Measurements from ENCODE around the gene CAST. TPM values are rescaled to one million over a fixed set of nuclear protein-coding genes. Genes with fewer than 3 reads are reported as not detected.

CAST gene
- total and polyA plus RNA-seq, 8 donors = 54.0 to 458 (median 209) TPM

- Histone ChIP-seq H3K4me1 (peaks cover 0 to 45% (median 10%) of the 10 kb centered on the region in 4 donors), H3K27me3 (no peaks in the 10 kb centered on the region), H3K36me3 (peaks cover 0 to 6% (median 4%) of the 10 kb centered on the region in 4 donors), H3K9me3 (no peaks in the 10 kb centered on the region), H3K4me3 (no peak overlapping the region), H3K27ac (no peak overlapping the region)
- no peak for DNase-seq
- intact Hi-C loops (cut with DNase I; ENCODE audit: low total_unique reads) = no loop called here
- TF ChIP-seq EP300 (IDR thresholded peaks at IDR 0.05) = no peak
- 85 to 93% (median 87%) methylated on average over 1 of the region's 1 CpG for WGBS, 5 donors
Observed at GRCh38 chr5:96690861-96691260, 28.7 kb downstream of the CAST start.

DNA sequence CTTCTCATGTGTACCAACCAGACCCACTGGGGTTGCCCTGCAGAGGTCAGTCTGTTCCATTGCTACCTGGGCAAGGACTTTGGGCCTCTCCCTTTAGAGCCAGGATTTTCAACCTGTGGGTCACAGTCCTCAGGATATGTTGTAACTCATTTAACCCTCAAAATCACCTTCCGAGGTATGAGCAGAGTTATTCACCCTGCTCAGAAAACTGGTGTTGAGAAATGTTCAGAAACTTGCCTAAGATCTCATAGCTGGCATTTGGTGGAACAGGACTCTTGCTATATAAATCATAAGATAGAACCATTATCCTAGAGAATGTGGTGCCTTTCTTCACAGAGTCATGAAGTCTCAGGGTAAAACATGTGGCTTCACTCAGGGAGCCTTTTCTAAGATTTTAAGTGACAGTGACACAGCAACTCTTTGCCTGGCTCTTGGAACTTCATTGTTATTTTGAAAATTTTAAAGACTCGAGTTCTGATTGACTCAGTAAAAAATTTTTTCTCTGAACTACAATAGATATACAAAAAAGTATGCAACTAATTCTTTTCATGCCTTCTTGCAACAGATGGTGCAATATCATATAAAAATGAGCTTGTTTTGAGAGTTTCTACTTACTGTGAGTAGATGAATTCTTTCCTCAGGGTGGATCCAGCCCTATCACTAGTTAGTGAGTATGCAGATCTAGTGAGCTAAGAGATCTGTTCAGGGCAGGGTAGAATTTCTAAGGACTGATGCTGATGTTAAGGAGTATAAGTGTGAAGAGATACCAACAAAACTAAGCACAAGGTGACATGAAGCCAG lies 29.5 kb downstream of the CAST start:
- H3K27ac ChIP-seq = no peak overlapping the region
- 79 to 97% (median 89%) methylated on average over 2 of the region's 2 CpGs for WGBS, 5 donors

GRCh38 chr5:96692441-96692840 lies 30.3 kb downstream of the CAST start:
- intact Hi-C loops (cut with DNase I; ENCODE audit: low total_unique reads) = no loop called here
- no peak overlapping the region for H3K4me3 ChIP-seq
- H3K36me3 ChIP-seq = peaks cover 0 to 18% (median 16%) of the 10 kb centered on the region in 4 donors
- TF ChIP-seq POLR2AphosphoS5 (IDR thresholded peaks at IDR 0.05) (no peak), POLR2A (IDR thresholded peaks at IDR 0.05) (no peak), EP300 (IDR thresholded peaks at IDR 0.05) (no peak)
- TF ChIP-seq, protein P1, sequence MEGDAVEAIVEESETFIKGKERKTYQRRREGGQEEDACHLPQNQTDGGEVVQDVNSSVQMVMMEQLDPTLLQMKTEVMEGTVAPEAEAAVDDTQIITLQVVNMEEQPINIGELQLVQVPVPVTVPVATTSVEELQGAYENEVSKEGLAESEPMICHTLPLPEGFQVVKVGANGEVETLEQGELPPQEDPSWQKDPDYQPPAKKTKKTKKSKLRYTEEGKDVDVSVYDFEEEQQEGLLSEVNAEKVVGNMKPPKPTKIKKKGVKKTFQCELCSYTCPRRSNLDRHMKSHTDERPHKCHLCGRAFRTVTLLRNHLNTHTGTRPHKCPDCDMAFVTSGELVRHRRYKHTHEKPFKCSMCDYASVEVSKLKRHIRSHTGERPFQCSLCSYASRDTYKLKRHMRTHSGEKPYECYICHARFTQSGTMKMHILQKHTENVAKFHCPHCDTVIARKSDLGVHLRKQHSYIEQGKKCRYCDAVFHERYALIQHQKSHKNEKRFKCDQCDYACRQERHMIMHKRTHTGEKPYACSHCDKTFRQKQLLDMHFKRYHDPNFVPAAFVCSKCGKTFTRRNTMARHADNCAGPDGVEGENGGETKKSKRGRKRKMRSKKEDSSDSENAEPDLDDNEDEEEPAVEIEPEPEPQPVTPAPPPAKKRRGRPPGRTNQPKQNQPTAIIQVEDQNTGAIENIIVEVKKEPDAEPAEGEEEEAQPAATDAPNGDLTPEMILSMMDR (IDR thresholded peaks at IDR 0.05) = no peak
- no peak overlapping the region for H3K27ac ChIP-seq
- DNase-seq = no peak
- peaks cover 0 to 41% (median 5%) of the 10 kb centered on the region in 4 donors for H3K4me1 ChIP-seq
- WGBS, 5 donors = 84 to 100% (median 94%) methylated on average over 2 of the region's 2 CpGs
- no peaks in the 10 kb centered on the region for H3K27me3 ChIP-seq
- H3K9me3 ChIP-seq = no peaks in the 10 kb centered on the region

More for the DNA sequence above, 29.5 kb downstream of the CAST start:
- Histone ChIP-seq H3K36me3 (peaks cover 0 to 11% (median 8%) of the 10 kb centered on the region in 4 donors), H3K4me3 (no peak overlapping the region), H3K9me3 (no peaks in the 10 kb centered on the region), H3K4me1 (peaks cover 0 to 48% (median 8%) of the 10 kb centered on the region in 4 donors), H3K27me3 (no peaks in the 10 kb centered on the region)
- DNase-seq = no peak
- intact Hi-C loops (cut with DNase I; ENCODE audit: low total_unique reads) = no loop called here
- TF ChIP-seq POLR2AphosphoS5 (IDR thresholded peaks at IDR 0.05) (no peak), EP300 (IDR thresholded peaks at IDR 0.05) (no peak), POLR2A (IDR thresholded peaks at IDR 0.05) (no peak)
- TF ChIP-seq, protein P1 (IDR thresholded peaks at IDR 0.05) = no peak

DNA sequence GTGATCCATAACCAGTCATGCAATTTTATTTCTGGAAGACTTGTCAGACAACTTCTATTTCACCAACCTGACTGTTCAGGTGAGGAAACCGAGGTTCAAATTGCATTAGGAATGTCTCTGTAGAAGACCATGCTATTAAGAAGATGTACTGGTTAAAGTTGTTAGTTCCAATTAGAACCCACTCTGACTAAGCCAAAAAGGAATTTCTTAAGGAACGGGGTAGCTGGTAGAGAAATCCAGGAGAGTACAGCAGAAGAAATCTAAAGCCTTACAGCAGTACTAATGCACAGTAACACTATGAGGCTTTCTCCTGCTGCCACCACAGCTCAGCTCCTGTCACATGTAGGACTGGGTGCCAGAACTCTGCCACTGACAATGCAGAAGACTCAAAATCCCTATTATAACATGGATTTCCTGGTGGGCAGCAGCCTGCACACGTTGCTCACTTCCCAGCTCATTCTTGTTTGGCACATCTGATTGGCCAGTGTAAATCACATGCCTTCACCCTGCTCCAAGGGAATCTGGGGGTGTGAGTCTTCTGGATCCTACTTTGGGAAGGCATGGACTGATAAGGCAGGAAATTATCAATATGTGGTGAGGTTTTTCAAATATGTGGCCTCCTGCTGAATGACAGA lies 37.1 kb downstream of the CAST start:
- Histone ChIP-seq H3K4me1 (peaks cover 10 to 55% (median 31%) of the 10 kb centered on the region in 4 donors), H3K27ac (peak overlapping the region in 3 of 5 donors; percentile 34 to 95 (median 53)), H3K4me3 (no peak overlapping the region), H3K36me3 (peaks cover 0 to 36% (median 28%) of the 10 kb centered on the region in 4 donors), H3K27me3 (no peaks in the 10 kb centered on the region), H3K9me3 (no peaks in the 10 kb centered on the region)
- 62 to 69% (median 63%) methylated on average over 3 of the region's 3 CpGs for WGBS, 5 donors
- TF ChIP-seq POLR2A (IDR thresholded peaks at IDR 0.05) (no peak), EP300 (IDR thresholded peaks at IDR 0.05) (no peak), POLR2AphosphoS5 (IDR thresholded peaks at IDR 0.05) (no peak)
- TF ChIP-seq, protein P1 (IDR thresholded peaks at IDR 0.05) = no peak
- intact Hi-C loops (cut with DNase I; ENCODE audit: low total_unique reads) = no loop called here
- no peak for DNase-seq

All from stomach (tissue), 9 donors.